IMR-90 (cell line): Measurements from ENCODE around the gene TCP11. TPM values are rescaled to one million over a fixed set of nuclear protein-coding genes. Genes with fewer than 3 reads are reported as not detected.

Experiments used
- ATAC-seq: fragments of 200-7000 bp; cut with Tn5 transposase; 2 replicates; pipeline ENCODE4 v1.9.1; 2020; ENCODE audit warnings: low read depth, mild to moderate bottlenecking, moderate library complexity
- BruUV-seq: library from RNA; stranded (reverse); fragments of 400-500 nt; replicated peaks from 2 replicates; lab custom pipeline; 2021; lab: Mats Ljungman, UMichigan
- CTCF ChIA-PET: fragments of 300-600 bp; formaldehyde crosslinking; extraction: SDS; loops from one replicate; lab custom pipeline; 2021; ENCODE audit warnings: antibody characterized with exemption; lab: Yijun Ruan, JAX
- POLR2A ChIA-PET: fragments of 300-600 bp; sonication (Branson Sonifier 250); formaldehyde crosslinking; loops from one replicate; lab custom pipeline; 2022; ENCODE audit warnings: antibody characterized with exemption; ENCODE audit not compliant: unreplicated experiment; lab: Charles Lee
- DNase-seq: peaks from one replicate; pipeline ENCODE4 v3.0.0; 2013
- H2AFZ ChIP-seq: replicated peaks from 2 replicates; pipeline ENCODE3; 2013; ENCODE audit warnings: low read length, mild to moderate bottlenecking; ENCODE audit not compliant: poor library complexity
- H2AK5ac ChIP-seq: 2 replicates; pipeline ENCODE4 v1.6.1; 2013; ENCODE audit warnings: low read depth, low read length, inconsistent platforms
- H2AK9ac ChIP-seq: replicated peaks from 2 replicates; pipeline ENCODE3; 2013; ENCODE audit warnings: mild to moderate bottlenecking, low read depth, low read length, moderate library complexity; ENCODE audit not compliant: poor library complexity
- H2BK120ac ChIP-seq: 2 replicates; pipeline ENCODE4 v1.6.1; 2013; ENCODE audit warnings: low read depth, low read length, inconsistent platforms
- H2BK15ac ChIP-seq: 3 replicates; pipeline ENCODE4 v1.6.1; 2013; ENCODE audit warnings: low read depth, low read length, inconsistent platforms
- H2BK20ac ChIP-seq: 2 replicates; pipeline ENCODE4 v1.6.1; 2013; ENCODE audit warnings: low read depth, mild to moderate bottlenecking, inconsistent platforms, low read length, moderate library complexity
- H2BK5ac ChIP-seq: 2 replicates; pipeline ENCODE4 v1.6.1; 2013; ENCODE audit warnings: mild to moderate bottlenecking, low read depth, low read length, inconsistent platforms; ENCODE audit not compliant: poor library complexity, severe bottlenecking
- H3K14ac ChIP-seq: replicated peaks from 2 replicates; pipeline ENCODE4 v1.6.1; 2013; ENCODE audit warnings: low read depth, low read length, inconsistent platforms
- H3K18ac ChIP-seq: 2 replicates; pipeline ENCODE4 v1.6.1; 2013; ENCODE audit warnings: low read depth, low read length, control low read depth
- H3K23ac ChIP-seq: 2 replicates; pipeline ENCODE4 v1.6.1; 2013; ENCODE audit warnings: low read depth, low read length, inconsistent platforms
- H3K27ac ChIP-seq: 2 replicates; pipeline ENCODE4 v1.5.1; 2013; ENCODE audit warnings: mild to moderate bottlenecking, control low read depth, low read length; ENCODE audit not compliant: insufficient read depth
- H3K27me3 ChIP-seq: 2 replicates; pipeline ENCODE4 v1.6.1; 2013; ENCODE audit warnings: low read length; ENCODE audit not compliant: control insufficient read depth, insufficient read depth
- H3K36me3 ChIP-seq: 2 replicates; pipeline ENCODE4 v1.6.1; 2013; ENCODE audit warnings: low read length, mixed read lengths; ENCODE audit not compliant: control insufficient read depth, insufficient read depth
- H3K4ac ChIP-seq: 2 replicates; pipeline ENCODE4 v1.6.1; 2013; ENCODE audit warnings: low read depth, low read length, inconsistent platforms
- H3K4me1 ChIP-seq: 2 replicates; pipeline ENCODE4 v1.6.1; 2013; ENCODE audit warnings: low read length, mixed read lengths; ENCODE audit not compliant: control insufficient read depth, insufficient read depth
- H3K4me2 ChIP-seq: 2 replicates; pipeline ENCODE4 v1.6.1; 2013; ENCODE audit warnings: low read depth, mild to moderate bottlenecking, control low read depth, low read length, moderate library complexity
- H3K4me3 ChIP-seq: 2 replicates; pipeline ENCODE4 v1.5.1; 2013; ENCODE audit warnings: low read depth, mild to moderate bottlenecking, control low read depth, low read length, moderate library complexity; ENCODE audit not compliant: insufficient read depth
- H3K56ac ChIP-seq: 2 replicates; pipeline ENCODE4 v1.6.1; 2013; ENCODE audit warnings: low read length, inconsistent platforms; ENCODE audit not compliant: insufficient read depth; ENCODE audit errors: extremely low read depth
- H3K79me1 ChIP-seq, 2 experiments: 2 replicates each; pipeline ENCODE4 v1.6.1; 2013; ENCODE audit warnings: low read length in 2 of 2, inconsistent platforms in 1 of 2, low read depth in 1 of 2
- H3K9ac ChIP-seq: 2 replicates; pipeline ENCODE4 v1.6.1; 2013; ENCODE audit warnings: low read depth, low read length, control low read depth
- H3K9me1 ChIP-seq: 2 replicates; pipeline ENCODE4 v1.6.1; 2013; ENCODE audit warnings: low read length, inconsistent platforms; ENCODE audit not compliant: insufficient read depth
- H3K9me3 ChIP-seq: 2 replicates; pipeline ENCODE4 v1.6.1; 2013; ENCODE audit warnings: low read length; ENCODE audit not compliant: control insufficient read depth, insufficient read depth
- H4K20me1 ChIP-seq: 2 replicates; pipeline ENCODE4 v1.6.1; 2013; ENCODE audit warnings: low read length, inconsistent platforms; ENCODE audit not compliant: insufficient read depth
- H4K5ac ChIP-seq: 2 replicates; pipeline ENCODE4 v1.6.1; 2013; ENCODE audit warnings: mild to moderate bottlenecking, low read depth, low read length, control low read depth
- H4K8ac ChIP-seq, 2 experiments: 2 replicates each; pipeline ENCODE4 v1.6.1; 2013; ENCODE audit warnings: low read depth in 2 of 2, low read length in 2 of 2, control low read depth in 1 of 2, inconsistent platforms in 1 of 2
- H4K91ac ChIP-seq: 2 replicates; pipeline ENCODE4 v1.6.1; 2013; ENCODE audit warnings: low read depth, low read length, inconsistent platforms; ENCODE audit not compliant: insufficient read depth
- CHD1 ChIP-seq: IDR thresholded peaks from 2 replicates; pipeline ENCODE4 v1.6.1; 2012; ENCODE audit warnings: low read depth, low read length, improper control_type of control experiment
- FOS ChIP-seq: fragments of 150-350 bp; IDR thresholded peaks from 2 replicates; pipeline ENCODE4 v1.6.1; 2016; ENCODE audit warnings: low read depth, low read length
- MAFK ChIP-seq: IDR thresholded peaks from 2 replicates; pipeline ENCODE4 v1.6.1; 2012; ENCODE audit warnings: low read depth, low read length, improper control_type of control experiment
- MAZ ChIP-seq: IDR thresholded peaks from 2 replicates; pipeline ENCODE4 v1.6.1; 2012; ENCODE audit warnings: low read depth, mild to moderate bottlenecking, low read length, improper control_type of control experiment, moderate library complexity, borderline replicate concordance
- MXI1 ChIP-seq: IDR thresholded peaks from 2 replicates; pipeline ENCODE4 v1.6.1; 2012; ENCODE audit warnings: low read depth, mild to moderate bottlenecking, low read length, moderate library complexity, borderline replicate concordance
- NFE2L2 ChIP-seq: fragments of 150-350 bp; IDR thresholded peaks from 2 replicates; pipeline ENCODE4 v1.6.1; 2016; ENCODE audit warnings: low read depth, mild to moderate bottlenecking, low read length
- POLR2A ChIP-seq: IDR thresholded peaks from 2 replicates; pipeline ENCODE4 v1.6.1; 2012; ENCODE audit warnings: mild to moderate bottlenecking, low read depth, low read length
- RFX5 ChIP-seq: IDR thresholded peaks from 2 replicates; pipeline ENCODE4 v1.8.0; 2012; ENCODE audit warnings: low read depth, mild to moderate bottlenecking, low read length, moderate library complexity
- WGBS, 2 experiments: methylation state at CpG; one replicate each; pipeline versions ENCODE4 v1.1.5 to v1.1.7; 2013; ENCODE audit warnings: missing lambda C conversion rate in 2 of 2; ENCODE audit not compliant: insufficient read length in 1 of 2; ENCODE audit errors: extremely low coverage in 2 of 2; 5-methylcytosine and 5-hydroxymethylcytosine counted together
- dilution Hi-C: fragments of 300-500 bp; cut with HindIII; formaldehyde crosslinking; loops from one replicate; pipeline ENCODE4 v1.14.3; 2018; ENCODE audit warnings: low sequenced_read_pairs; ENCODE audit not compliant: unreplicated experiment
- in situ Hi-C: fragments of 300-500 bp; cut with MboI; formaldehyde crosslinking; loops from 3 replicates; pipeline ENCODE4 v1.14.3; 2019; ENCODE audit warnings: low sequenced_read_pairs, inconsistent platforms, mixed read lengths
- intact Hi-C: fragments of 100-400 bp; cut with micrococcal nuclease; formaldehyde crosslinking; loops from 2 replicates; pipeline ENCODE4 v1.10.0; 2022
- polyA plus RNA-seq, 3 experiments: library from polyadenylated mRNA; depleted of rRNA; stranded (reverse); fragments of >200 nt; gene quantifications; 2 replicates each; pipeline ENCODE4 v1.2.3, GENCODE V29; 2012; ENCODE audit warnings: low replicate concordance in 1 of 3
- total RNA-seq: library from RNA; depleted of rRNA; stranded (reverse); fragments of >200 nt; gene quantifications from 2 replicates; pipeline ENCODE4 v1.2.3, GENCODE V29; 2012
- TF ChIP-seq, protein P1 (sequence below): fragments of 150-350 bp; IDR thresholded peaks from 2 replicates; pipeline ENCODE4 v1.6.1; 2017; ENCODE audit warnings: mild to moderate bottlenecking, antibody characterized with exemption, low read length, low read depth
- TF ChIP-seq, protein P2 (sequence below): conservative IDR thresholded peaks from 2 replicates; pipeline ENCODE4 v1.5.1; 2012; ENCODE audit warnings: mild to moderate bottlenecking, low read depth, low read length, improper control_type of control experiment

Gene TCP11
- total and polyA plus RNA-seq, 2 of the 4 experiments (the other 2 are of a cell fraction) = 0.34 to 0.36 TPM

- no TSS peak for BruUV-seq
- in situ Hi-C loops = no loop called here
Measured at GRCh38 chr6:35076997-35077712, 64.0 kb downstream of the TCP11 start.

More at GRCh38 chr6:35076997-35077712, 64.0 kb downstream of the TCP11 start:
- DNase-seq = no peak
- Histone ChIP-seq H4K91ac (no peak overlapping the region), H3K27me3 (no peaks in the 10 kb centered on the region), H3K9me3 (no peaks in the 10 kb centered on the region), H3K4me1 (no peaks in the 10 kb centered on the region), H3K4me2 (no peak overlapping the region), H3K79me1 (no peaks in the 10 kb centered on the region), H3K4ac (no peak overlapping the region), H3K9ac (no peak overlapping the region), H3K27ac (no peak overlapping the region), H4K20me1 (no peaks in the 10 kb centered on the region), H3K9me1 (no peaks in the 10 kb centered on the region), H4K5ac (no peak overlapping the region), H2BK120ac (no peak overlapping the region), H2AK9ac (no peak overlapping the region), H2BK20ac (no peak overlapping the region), H2AK5ac (no peak overlapping the region), H2AFZ (no peak overlapping the region), H3K36me3 (peaks cover 17% of the 10 kb centered on the region; the same call in 1 of the 2 replicates), H4K8ac (no peak overlapping the region), H3K23ac (no peak overlapping the region), H2BK15ac (no peak overlapping the region), H3K56ac (no peak overlapping the region), H3K18ac (no peak overlapping the region), H3K4me3 (no peak overlapping the region), H2BK5ac (no peak overlapping the region), H3K14ac (no peak overlapping the region)
- TF ChIP-seq POLR2A = no peak
- TF ChIP-seq RFX5 = no peak
- TF ChIP-seq MAFK = no peak
- TF ChIP-seq, protein P1, sequence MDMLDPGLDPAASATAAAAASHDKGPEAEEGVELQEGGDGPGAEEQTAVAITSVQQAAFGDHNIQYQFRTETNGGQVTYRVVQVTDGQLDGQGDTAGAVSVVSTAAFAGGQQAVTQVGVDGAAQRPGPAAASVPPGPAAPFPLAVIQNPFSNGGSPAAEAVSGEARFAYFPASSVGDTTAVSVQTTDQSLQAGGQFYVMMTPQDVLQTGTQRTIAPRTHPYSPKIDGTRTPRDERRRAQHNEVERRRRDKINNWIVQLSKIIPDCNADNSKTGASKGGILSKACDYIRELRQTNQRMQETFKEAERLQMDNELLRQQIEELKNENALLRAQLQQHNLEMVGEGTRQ = no peak
- TF ChIP-seq CHD1 = no peak
- no peak for TF ChIP-seq NFE2L2
- TF ChIP-seq FOS = no peak
- TF ChIP-seq, protein P2, sequence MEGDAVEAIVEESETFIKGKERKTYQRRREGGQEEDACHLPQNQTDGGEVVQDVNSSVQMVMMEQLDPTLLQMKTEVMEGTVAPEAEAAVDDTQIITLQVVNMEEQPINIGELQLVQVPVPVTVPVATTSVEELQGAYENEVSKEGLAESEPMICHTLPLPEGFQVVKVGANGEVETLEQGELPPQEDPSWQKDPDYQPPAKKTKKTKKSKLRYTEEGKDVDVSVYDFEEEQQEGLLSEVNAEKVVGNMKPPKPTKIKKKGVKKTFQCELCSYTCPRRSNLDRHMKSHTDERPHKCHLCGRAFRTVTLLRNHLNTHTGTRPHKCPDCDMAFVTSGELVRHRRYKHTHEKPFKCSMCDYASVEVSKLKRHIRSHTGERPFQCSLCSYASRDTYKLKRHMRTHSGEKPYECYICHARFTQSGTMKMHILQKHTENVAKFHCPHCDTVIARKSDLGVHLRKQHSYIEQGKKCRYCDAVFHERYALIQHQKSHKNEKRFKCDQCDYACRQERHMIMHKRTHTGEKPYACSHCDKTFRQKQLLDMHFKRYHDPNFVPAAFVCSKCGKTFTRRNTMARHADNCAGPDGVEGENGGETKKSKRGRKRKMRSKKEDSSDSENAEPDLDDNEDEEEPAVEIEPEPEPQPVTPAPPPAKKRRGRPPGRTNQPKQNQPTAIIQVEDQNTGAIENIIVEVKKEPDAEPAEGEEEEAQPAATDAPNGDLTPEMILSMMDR = no peak
- TF ChIP-seq MAZ = no peak
- no peak for TF ChIP-seq MXI1
- ATAC-seq = no peak
- POLR2A ChIA-PET = interaction anchor here (0.6 kb wide), 1 partner anchor 213 kb away, joined by 7 read pairs; no protein-coding TSS in a partner anchor
- CTCF ChIA-PET = no interaction called here
- 89% methylated on average over 10 of the region's 17 CpGs; no CpG with 5 or more reads in 1 of the 2 experiments for WGBS, 2 experiments
- dilution Hi-C loops (no loop called here), intact Hi-C loops (no loop called here)
